UCSD-AML1 (cell line): Measurements from ENCODE around the gene SART1.

Experiments
- DNase-seq: peaks from one replicate; lab custom pipeline; 2025; ENCODE audit not compliant: unreplicated experiment; lab: John Stamatoyannopoulos, UW

Gene SART1

DNA sequence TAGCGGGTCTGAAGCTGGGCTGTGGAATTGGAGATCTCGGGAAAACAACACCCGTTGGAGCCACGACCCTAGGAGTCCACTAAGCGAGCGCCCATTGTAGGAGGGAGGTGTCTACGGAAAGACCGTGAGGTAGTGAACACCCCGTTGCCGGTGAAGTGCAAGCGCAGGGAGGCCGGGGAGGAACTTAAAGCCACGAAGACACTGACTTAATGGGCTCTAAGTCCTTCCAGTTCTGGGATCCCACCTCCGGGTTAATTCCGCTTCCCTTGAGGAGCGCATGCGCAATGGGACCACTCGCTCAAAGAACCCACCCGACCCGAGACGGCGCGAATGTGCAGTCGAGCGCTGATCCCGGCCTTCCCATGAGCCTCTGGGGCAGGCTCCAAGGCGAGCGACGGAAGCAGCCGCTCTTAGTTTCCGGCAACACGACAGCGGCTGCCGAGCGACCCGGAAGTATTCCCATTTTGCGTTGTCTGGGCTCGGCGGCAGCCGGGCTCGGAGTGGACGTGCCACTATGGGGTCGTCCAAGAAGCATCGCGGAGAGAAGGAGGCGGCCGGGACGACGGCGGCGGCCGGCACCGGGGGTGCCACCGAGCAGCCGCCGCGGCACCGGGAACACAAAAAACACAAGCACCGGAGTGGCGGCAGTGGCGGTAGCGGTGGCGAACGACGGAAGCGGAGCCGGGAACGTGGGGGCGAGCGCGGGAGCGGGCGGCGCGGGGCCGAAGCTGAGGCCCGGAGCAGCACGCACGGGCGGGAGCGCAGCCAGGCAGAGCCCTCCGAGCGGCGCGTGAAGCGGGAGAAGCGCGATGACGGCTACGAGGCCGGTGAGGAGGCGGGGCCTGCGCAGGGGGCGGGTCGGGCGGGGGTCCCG, at the start of gene SART1:
Gene SART1 (plus strand): TSS at position 468 of the 874 bp plus-strand sequence. CDS start 47 bp downstream, at position 515.
- peak; percentile 98 for DNase-seq

DNA sequence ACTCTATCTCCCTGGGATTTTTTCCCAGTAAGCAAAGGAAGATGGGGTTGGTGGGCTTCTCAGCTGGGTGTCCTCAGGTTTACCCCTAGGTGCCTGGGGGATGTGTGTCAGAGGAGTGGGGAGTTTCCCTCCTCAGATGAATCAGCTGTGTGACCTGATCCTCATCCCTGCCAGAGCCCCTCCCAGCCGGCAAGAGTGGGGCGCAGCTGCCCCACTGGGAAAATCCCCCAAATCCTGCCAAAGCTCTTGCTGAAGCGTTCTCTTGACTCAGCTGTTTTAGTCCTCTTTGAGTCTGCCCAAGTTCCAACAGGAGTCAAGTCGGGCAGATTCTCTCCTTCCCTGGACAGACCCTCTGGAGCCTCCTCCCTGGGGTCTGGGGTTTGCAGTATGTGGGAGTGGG, 48.7 kb upstream of the SART1 start:
- no peak for DNase-seq

DNA sequence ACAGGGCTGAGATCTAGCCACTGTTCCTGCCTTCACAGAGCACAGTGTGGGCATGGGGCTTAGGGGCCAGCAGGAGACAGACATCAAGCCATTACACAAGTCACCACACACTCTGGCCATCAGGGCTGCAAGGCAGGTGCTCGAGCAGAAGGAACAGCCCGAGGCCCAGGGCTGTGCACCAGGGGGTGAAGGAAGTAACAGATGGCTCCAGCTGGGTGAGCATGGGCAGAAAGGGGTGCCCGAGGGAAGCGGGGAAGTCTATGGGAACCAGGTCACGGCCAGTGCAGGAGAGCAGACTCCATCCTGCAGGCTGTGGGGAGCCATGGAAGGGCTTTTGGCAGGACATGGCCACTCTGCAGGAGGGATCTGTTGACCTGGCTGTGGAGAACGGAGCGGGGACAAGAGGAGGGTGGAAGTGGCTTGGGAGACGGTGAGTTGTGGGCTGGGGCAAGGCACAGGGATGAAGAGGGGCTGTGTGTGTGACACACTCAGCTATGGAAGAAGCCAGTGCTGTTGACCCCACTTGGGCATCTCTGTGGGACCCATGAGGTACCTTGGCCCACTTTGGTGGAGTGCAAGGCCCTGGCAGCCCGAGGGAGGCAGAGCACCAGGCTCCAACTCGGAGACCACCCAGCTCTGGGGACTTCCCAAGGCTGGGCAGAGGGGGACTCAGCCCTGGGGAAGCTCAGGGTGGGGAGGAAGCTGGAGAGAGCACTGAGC, 46.3 kb upstream of the SART1 start:
- peak; percentile 30 for DNase-seq

DNA sequence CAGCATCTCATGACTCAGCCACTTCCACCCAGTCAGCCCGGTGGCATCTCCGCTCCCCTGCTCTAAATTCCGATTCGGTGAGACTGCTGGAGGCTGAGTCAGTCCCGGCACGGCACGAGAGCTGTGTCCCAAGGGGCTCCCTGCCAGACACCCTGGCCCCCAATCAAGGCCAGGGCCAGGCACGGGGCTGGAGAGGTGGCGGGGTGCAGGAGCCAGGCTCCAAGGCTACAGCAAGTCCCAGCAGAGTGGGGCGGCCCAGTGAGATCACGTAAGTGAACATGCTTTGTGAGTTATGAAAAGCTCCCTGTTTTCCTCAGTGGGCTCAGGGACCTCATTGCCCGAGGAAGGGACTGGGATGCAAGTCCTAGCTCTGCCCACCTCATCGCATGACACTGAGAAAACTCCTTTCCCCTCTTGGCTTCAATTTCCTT, 45.7 kb upstream of the SART1 start:
- DNase-seq = no peak

- no peak for DNase-seq
Observed at GRCh38 chr11:65916391-65916790, 45.1 kb upstream of the SART1 start.

GRCh38 chr11:65917077-65917433, 44.5 kb upstream of the SART1 start:
- no peak for DNase-seq

GRCh38 chr11:65917434-65918210, 43.9 kb upstream of the SART1 start:
- DNase-seq = no peak

- DNase-seq = no peak
Observed at GRCh38 chr11:65918211-65919140, 43.1 kb upstream of the SART1 start, which contains the start of gene C11orf68. C11orf68 (minus strand) TSS chr11:65919062; CDS start chr11:65919031, 31 bp downstream.

DNA sequence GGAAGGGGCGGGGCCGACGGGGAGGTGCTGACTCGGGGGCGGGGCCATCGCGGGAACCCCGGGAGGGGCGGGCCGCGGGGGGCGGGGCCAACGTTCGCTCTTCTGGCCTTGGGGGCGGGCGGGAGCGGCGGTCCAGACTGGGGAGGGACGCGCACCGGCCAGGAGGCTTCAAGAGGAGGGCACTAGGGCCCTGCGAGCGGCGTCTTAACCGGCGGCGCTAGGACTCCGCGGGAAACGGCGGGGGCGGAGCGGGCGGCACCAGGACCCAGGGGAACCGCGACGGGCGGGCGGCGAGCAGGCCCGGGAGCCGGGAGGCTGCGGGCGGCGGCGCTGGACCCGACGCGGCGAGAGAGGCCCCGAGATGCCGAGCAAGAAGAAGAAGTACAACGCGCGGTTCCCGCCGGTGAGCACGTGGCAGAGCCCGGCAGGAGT, 42.4 kb upstream of the SART1 start, which contains the start of gene DRAP1:
Gene DRAP1 (plus strand): TSS at position 286 of the 432 bp plus-strand sequence. CDS start 76 bp downstream, at position 362.
- DNase-seq = peak; percentile 99

DNA sequence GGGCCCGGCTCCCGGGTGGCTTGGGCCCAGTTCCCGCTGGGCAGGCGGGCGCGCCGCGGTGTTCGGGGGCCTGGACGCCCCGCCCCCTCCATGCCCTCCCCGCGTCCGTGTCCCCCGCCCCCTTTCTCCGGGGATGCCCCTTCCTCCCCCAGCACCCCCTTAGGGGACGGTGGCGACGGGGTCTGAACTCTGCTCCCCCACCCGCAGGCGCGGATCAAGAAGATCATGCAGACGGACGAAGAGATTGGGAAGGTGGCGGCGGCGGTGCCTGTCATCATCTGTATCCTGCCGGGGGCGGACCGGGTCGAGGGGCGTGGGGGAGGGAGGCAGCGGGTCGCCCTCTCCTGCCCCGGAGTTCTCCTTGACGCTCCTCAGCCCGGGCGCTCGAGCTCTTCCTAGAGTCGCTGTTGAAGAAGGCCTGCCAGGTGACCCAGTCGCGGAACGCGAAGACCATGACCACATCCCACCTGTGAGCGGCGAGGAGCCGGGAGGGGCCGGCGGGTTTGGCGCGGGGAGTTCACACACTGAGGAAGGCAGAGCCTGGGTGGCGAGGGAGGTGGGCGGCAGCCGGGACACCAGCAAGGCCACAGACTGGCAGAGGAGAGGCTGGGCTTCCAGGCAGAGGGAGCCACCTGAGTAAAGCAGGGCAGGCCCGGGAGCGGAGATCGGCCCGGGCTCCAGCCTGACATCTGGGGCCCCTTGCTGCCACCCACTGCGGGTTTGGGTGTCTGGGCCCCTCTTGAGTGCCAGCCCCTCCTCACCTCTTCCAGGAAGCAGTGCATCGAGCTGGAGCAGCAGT, 41.8 kb upstream of the SART1 start:
- peak; percentile 67 for DNase-seq

GRCh38 chr11:65920372-65920802, 41.1 kb upstream of the SART1 start:
- DNase-seq = no peak

DNA sequence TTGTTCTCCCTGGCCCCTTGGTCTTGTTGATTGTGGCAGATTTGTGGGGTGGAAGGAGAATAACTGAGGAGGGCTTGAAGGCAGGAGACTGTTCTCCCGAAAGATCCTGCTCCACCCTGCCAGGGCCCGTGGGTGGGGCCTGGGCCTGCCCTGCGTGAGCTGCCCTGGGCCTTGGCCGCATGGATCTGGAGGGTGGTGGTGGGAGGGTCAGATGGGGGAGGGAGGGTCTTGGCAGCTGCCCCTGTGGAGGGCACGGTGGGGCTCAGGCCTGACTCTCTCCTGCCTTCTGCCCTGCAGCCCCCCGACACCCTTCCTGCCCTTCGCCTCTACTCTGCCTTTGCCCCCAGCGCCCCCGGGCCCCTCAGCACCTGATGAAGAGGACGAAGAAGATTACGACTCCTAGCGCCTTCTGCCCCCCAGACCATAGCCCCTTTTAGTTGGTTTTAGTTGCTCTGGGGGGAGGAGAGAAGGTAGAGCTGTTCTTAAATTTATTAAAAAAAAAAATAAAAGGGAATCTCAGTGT, 40.4 kb upstream of the SART1 start:
- no peak for DNase-seq

GRCh38 chr11:65921876-65922275, 39.7 kb upstream of the SART1 start:
- DNase-seq = no peak

GRCh38 chr11:65922565-65922964, 39.0 kb upstream of the SART1 start:
- no peak for DNase-seq

GRCh38 chr11:65925397-65925796, 36.1 kb upstream of the SART1 start:
- DNase-seq = no peak

GRCh38 chr11:65927904-65928397, 33.6 kb upstream of the SART1 start:
- peak; percentile 68 for DNase-seq

DNA sequence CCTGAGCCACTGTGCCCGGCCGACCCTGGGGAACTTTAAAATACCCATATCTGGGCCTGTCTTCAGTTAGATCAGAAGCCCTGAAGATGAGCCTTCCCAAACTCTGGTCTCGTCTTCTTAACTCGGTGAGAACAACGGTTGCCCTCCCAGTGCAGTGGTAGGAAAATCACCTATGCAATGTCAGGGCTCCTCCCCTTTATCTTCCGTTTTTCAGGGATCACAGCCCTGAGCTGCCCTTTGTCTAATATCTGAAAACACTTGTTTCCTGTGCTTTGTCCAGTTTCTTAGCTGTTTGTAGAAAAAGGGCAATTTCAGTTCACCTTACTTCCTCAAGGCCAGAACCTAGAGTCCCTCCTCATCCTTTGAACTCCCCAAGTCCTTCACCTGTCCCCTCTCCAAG, 32.9 kb upstream of the SART1 start:
- peak; percentile 22 for DNase-seq

GRCh38 chr11:65931773-65932557, 29.6 kb upstream of the SART1 start:
- DNase-seq = no peak
